Measurements from ENCODE around the gene GPX3.

GPX3 gene

DNA sequence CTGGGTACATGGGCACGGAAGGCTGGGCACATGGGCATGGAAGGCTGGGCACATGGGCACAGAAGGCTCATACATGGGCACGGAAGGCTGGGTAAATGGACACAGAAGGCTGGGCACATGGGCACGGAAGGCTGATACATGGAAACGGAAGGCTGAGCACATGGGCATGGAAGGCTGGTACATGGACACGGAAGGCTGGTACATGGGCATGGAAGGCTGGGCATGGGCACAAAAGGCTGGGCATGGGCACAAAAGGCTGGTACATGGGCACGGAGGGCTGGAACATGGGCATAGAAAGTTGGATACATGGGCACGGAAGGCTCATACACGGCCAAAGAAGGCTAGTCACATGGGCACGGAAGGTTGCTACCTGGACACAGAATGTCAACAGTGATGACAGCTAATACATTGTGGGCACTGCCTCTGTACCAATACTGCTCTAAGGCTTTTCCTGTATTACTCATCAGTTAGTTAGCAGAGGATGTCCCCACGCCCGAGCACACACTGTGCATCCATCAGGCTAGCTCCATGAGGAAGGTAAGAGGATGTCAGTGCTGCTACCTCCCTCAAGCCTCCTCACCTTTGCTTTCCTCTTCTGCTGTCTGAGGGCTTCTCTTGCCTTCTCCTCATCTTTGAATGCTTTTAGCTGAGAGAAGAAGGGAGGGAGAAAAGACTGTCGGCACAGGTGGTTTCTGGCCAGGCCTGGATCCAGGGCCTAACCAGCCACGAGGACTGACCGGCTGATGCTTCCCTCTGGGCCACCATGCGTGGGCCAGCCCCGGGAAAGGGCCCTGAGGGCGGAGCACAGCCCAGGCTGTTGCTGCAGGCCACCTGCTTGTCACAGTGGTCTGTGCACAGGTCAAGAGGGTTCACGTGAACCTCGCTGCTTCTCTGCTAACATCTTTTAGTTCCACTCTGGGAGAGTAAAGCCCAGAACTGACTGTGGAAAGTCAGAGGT is 14.3 kb downstream of the GPX3 start:
- no peak for DNase-seq

DNA sequence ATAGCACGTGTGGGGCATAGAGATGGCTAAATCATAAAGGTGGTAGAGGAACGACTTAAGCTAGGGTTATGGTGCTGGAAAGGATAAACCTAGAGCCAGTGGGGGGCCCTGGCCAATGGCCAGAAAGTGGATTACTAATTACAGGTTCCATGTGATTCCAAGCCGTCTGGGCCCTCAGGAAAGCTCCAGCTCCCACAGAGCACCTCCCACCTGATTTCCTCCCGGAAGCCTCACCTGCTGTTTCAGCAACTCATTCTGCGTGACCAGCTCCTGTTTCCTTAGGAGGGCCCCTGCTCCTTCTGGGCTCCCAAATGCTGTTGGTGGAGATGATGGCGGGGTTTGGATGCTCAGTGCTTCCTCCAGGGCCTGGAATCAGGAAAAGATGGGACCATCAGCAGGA is 16.2 kb downstream of the GPX3 start:
- DNase-seq: peak; percentile 73

DNA sequence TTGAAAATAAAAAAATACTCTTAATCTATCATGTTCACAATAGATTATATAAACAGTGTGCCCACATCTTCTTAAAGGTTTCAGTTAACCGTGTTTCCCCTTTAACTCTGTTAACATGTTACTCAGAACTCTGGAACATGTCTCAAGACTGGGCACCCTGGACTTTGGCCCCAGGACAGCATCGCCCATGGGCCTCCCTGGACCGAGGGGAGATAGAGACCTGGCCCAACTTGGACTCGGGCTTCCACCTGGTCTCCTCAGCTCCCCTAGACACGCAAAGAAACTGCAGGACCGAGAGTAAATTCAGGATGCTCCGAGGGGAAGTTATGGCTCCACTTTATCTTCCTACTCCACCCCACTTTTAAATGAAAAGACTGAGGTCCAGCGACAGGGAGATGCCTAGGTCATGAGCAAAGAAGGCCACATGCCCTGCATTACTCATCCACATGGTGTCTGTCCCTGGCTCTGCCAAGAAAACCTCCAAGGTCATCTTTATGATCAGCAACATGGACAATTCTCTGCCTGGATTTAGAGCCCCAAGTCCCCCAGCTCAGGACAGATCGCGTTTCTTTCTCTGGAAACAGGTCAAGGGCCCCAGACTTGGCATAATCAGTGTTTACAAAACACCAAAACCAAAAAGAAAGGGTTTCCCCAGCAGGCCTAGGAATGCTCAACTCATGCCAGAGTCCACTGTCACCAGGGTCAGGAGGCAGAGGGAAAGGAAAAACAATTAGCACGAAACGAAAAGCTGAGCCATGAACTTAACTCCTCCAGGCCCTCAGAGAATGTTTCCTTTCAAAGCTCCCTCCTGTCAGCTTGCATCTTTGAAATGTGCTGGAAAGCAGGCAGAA is 17.4 kb downstream of the GPX3 start:
- DNase-seq: no peak

DNA sequence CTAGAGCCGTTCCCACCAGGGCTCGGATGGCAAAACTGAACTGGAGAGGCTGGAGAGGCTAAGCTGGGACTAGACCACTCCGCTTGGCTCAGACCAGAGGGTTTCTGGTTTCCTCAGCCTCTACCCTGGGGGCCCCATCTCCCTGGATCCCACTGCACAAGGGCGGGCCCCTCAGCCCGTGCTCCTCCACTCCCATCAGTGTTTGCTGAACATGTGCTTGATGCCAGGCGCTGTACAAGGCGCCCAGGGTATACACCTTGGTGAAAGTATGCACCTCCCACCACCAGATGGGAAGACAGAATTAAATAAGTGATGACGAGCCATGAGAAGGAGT is 18.0 kb downstream of the GPX3 start:
- DNase-seq: no peak

DNA sequence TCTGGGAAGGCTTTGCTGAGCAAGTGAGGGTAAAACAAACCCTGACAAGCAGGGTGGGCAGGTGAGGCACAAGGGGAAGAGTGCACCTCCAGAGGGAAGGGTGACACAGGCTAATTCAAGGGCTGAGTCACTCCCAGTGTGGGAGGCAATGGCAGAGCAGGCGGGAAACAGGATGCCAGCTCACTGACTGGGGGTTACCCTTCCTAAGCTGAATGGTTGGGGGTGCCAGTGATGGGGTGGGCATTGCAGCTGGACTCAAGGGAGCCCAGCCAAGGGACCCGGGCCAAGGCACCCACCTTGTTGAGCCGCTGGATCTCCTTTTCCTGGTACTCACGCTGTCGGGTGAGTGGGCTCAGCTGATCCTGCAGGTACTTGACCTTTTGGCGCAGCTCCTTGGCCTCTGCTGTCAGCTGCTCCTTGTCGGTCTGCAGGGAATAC is 18.4 kb downstream of the GPX3 start:
- no peak for DNase-seq

DNA sequence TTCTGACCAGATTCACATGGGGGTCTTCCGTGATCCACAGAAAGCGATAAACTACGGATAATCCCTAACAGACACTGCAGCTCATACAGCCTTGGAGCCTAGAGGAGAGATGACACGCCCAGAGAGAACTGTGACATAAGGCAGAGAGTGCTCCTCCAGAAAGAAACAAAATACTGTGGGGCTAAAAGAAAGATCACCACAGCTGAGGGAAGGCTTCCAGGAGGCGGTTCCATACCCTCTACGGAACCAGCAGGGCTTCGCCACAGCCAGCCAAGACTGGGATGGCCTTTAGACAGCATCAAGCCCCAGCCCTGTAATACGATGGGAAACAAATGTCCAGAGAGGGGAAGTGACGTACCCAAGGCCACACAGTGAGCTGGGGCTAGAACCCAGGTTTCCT is 19.3 kb downstream of the GPX3 start:
- no peak for DNase-seq

DNA sequence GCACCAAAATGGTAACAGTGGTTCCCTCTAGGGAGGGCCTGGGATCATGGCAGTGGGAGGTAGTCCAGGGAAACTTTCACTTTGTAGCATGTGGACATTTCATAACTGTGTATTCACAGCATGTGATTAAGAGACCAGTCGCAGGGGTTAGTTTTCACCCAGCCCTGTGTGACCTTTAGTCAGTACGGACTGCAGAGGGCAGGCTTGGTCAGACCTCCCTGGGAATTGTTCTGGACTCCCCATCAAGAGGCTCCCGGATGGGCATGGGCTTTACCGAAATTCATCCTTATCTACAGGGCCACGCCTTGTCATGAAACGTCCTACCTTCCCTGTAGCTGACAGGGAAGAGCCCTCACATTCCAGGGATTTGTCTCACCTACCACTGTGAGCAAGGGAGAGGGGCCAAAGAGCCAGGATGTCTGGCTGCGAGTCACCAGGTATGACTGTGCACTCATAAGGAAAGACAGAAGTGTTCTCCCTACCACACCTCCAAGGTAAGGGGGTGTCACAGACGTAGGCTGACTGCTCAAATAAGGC is 19.9 kb downstream of the GPX3 start:
- DNase-seq: no peak

DNA sequence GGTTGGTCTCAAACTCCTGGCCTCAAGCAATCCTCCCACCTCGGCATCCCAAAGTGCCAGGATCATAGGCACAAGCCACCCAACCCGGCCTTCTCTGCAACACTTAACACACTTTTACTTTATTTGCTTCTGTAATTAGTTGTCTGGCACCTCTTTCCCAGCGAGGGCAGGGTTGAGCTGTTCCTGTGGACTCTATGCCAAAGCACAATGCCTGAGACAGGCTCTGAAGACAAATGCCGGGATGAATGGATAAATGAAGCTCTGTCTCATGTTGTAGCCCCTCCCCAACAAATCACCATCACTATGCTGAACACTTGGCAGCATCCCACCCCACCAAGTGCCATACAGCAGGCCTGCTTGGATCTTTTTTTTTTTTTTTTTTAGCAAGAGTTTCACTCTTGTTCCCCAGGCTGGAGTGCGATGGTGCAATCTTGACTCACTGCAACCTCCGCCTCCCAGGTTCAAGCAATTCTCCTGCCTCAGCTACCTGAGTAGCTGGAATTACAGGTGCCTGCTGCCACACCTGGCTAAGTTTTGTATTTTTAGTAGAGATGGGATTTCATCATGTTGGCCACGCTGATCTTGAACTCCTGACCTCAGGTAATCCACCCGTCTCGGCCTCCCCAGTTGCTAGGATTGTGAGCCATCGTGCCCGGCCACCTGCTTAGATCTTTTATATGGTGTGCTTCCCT is 21.3 kb downstream of the GPX3 start:
- DNase-seq: no peak

DNA sequence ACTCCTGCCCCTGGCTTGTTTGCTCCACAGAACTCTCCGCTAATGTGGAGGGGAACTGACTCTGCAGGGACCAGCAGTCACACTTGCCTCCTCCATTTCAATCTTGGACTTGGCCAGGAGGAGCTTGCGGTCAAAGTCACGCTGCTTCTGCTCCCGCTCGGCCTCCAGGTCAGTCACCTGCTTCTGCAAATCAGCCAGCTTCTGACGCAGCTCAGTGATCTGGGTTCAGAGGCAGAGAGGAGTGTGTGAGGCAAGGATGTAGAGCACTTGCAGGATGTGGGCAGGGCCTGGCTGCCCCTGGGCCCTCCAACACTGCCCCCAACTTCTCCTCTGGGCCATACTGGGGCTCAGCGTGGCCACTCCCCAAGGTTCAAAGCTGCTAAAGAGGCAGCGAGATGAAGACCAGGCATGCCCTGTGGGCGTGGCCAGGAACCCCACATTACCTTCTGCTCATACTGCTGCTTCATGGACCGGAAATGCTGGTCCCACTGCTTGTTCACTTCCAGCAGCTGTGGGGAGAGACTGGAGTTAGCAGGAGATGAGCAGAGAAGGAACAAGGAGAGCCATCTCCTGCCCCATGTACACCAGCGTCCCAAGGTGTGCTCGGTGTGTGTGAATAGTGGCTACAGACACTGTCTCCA is 22.2 kb downstream of the GPX3 start:
- DNase-seq: no peak

DNA sequence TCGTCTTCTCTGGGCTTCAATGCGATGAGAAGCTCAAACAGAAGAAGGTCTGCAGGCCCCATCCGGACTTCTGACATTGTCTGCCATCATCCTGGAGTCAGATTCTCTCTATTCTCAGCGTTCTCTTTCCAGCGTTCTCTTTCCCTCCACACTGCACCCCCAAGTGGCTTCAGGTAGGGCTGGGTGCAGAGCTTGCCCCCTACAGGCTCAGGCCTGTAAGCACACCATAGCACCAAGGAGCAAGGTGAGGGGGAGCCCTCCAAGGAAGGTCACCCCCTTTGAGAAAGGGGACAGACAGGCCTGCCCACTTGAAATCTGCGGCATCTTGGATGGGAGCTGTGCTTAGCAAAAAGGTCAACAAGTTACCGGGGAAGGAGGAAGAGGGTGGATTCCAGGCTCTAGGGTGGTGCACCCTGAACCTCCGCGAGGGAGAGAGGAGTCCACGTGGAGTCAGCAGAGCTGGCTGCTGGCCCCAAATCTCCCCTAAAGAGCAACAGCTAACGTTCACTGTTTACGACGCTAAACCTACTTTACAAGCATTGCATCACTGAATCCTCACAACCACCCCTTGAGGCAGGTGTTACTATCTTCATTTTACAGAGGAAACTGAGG is 27.5 kb downstream of the GPX3 start:
- no peak for DNase-seq

DNA sequence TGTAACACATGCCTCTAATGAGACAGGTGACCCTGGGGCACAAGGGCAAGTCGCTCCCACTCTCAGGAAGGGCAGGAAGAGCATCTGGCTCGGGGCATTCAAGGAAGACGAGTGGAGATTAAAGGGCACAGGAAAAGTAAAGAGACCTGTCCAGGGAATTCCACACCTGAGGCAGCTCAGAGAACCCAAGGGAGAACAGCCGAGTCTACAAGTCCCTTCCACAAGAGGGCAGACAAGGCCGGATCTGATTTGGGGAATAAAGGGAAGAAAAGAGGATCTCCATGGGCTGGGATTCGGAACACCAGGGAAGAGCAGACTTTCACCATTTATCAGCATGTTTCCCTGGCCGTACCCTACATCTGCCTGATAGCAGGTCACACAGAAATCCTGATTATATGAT is 28.1 kb downstream of the GPX3 start:
- no peak for DNase-seq

DNA sequence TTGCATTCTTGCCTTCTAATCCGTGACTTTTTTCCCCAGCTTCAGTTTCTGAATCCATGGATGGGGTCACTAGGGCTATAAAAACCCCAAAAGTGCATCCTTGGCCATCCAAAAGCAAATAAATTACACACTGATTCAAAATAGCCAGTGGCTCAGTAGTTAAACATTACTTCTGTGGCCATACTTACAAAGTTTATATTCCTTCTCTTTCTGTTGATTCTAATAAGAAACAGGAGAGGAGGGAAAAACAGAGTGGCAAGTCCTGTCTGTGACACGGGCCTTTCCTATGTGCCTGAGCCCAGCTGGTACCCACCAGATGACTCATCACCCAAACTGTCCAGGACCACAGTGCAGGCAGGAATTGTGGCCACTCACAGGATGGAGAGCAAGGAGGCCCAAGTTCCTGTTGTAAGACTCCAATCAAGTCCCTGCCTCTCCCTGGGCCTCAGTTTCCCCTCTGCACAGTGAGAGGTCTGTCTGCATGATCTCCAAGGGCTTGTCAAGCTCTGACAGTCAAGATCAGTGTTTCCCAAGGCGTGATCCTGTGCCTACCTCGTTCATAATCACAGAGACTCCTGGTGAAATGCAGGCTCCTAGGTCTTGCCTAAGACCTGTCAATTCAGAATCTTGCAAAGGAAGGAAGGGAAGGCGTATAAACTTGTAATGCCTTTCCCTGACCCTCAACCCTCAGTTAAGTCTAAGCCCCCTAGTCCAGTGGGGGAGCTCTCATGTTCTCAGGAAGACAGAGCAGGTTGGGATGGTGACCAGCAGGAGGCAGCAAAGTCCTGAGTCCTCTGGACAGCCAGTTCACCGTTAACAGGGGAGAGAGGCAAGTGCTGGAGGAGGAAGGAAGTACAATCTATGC is 30.9 kb downstream of the GPX3 start:
- peak; percentile 40 for DNase-seq

DNA sequence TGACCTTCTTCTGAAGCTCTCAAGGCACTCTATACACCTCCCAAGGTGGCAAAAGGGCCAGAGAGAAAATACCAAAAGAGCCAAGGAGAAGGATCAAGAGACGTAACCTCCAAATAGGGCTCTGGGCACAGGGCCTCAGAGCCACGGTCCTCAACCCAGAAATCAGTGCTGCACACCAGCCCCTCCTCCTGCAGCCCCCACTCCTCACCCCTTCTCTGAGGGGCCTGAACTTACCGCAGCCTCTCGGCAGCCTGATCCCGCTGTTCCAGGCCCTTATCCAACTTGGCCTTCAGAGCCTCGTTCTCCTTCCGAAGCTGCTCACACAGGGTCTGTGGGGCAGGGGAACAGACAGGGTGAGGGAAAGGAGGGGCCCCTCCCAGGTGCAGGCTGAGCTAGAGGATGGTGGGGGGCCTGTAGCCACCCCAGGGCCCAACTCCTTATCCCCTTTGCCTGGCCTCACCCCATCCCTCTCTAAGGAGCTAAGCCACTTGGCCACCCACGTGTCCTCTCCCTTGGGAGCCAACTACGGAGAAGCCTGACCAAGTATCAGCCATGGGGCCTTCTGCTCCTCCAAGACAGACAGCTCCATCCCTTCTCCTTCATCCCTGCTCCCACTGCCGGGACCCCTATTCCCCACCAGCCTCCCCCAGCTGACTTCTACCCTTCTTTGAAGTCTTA is 31.7 kb downstream of the GPX3 start:
- no peak for DNase-seq

DNA sequence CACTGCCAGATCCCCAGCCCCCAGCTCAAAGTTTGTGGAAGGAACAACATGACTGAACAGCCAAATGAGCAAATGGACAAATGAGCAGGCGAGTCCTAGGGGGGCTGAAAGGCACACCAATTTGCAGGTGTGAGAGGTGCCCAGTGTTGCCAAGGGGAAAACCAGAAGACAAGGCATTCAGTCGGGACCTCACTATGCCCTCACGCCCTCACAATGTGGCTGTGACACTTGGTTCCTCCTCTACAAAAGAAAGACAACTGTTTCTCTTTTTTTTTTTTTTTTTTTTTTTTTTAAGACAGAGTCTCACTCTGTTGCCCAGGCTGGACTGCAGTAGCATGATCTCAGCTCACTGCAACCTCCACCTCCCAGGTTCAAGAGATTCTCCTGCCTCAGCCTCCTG is 32.4 kb downstream of the GPX3 start:
- no peak for DNase-seq

DNA sequence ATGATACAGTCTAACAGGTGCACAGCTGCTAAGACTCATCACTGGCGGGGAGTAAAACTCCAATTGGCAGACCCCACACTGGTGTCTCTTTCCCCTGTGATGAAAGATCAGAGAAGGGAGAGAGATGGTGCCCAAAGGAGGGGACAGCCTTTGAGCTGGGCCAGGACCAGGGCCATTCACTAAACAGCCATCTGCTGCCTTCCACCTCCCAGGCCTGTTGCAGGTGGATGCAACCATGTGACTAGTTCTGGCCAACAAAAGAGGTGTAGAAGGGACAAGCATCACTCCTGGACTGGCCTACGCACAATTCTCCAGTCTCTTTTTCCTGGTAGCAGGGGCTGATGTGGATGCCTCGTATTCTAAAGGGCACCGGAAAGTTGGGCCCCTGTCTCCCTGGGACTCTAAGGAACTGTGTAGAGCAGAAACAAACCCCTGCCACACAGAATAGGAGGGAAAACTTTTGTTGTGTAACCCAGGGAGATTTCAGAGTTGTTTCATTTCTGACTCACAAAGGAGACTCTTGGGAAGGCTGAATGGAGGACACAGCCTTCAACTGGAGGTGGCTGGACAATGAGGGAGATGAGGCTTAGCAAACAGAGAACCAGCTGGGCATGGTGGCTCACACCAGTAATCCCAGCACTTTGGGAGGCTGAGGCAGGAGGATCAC is 33.5 kb downstream of the GPX3 start:
- no peak for DNase-seq

DNA sequence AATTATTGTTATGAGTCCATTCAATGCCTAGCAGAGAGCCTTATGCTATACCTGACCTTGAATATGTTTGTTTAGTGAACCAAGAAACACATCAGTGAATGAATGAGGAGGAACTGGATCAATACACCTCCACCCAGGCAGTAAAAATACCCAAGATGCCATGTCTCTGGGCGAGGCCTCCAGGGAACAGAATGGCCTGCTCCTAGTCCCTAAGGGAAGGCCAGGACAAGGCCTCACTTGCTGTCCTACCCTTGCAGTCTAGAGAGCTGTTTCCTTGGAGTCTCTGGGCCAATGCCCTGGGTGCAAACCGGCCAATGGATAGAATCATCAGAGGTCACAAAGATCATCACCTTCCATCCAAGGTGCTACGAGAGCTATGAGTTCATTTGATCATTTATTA is 34.3 kb downstream of the GPX3 start:
- DNase-seq: no peak

DNA sequence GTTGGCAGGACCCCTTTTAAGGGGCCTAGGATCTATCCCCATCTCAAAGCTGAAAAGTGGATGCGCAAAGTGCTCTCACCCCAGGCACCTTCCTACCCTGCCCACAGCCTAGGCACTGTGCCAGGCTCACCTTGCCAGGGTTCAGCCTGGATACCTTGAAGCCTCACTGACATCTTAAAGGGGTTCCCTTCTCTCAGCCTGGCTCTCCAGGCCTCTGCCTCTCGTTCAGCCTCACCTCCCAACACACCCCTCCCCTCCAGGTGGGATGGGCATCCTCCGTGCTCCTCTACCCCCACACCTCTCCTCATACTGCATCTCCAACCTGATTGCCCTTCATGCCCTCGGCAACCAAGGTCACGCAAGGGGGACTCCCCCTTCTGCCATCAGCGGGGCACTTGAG is 34.9 kb downstream of the GPX3 start:
- no peak for DNase-seq

DNA sequence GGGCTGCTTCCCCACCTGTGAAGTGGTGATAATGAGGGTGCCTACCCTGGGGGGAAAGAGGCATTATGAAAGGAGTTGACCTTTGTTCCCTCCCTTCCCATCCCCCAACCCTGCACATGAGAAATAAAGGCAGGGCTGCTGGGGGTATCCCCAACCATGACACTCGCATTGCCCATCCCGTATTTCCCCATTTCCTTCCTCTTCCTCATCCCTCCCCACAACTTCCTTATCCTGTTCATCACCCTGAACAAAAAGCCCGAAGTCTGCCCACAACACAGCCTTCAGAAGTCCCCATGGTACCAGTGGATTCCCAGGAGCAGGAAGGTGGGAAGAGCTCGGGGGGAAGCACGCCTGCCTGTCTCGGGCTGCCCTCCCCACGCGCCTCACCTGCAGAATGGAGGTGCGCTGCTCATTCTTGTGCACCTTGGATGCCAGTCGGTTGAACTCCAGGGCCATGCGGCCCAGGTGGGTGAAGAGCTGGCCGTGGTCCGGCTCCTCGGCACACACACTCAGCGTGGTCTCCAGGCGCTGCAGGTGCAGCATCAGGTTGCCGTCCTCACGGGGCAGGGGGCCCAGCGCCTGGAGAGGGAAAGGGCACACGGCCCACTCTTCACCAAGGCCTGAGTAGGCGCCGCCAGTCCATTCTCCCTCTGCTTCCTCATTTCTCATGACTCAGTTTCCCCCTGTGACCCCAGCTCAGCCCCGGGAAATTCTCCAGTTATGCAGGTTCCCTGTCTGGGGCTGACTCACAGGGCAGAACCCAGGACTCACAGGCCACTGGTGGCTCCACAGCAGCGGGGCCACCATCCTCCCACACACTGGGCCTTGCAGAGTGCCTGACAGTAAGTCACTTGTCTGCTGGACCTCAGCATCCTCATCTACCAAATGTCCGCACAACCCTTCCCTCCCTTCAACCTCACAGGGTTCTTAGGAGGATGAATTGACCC is 36.3 kb downstream of the GPX3 start:
- DNase-seq: no peak

DNA sequence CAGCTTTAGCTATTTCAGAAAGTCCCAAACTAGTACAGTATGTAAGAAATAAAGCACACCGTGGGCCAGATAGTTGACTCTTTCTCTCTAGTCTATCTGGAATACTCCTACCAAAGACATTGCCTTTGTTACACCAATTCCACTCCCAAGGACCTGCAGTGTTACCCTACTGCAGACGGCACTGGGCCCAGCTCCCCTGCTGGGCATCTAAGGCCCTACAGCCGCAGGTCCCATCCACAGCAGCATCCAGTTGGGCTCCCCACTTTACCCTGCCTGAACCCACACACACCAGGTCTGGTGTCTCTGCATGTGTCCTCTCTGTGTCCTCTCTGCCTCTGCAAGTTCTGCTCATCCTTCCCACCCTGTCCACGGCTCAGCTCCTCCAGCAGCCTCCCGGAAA is 37.9 kb downstream of the GPX3 start:
- DNase-seq: no peak
